ENCODE measurements around the gene PAPOLA.
"Not testable (repeated sequence)": the region's sequence is repeated elsewhere in the genome, so short reads cannot be mapped to it uniquely, and the experiment has no call there.

The PAPOLA gene
- 265 to 303 reads per million in 2 donors for total RNA-seq

DNA sequence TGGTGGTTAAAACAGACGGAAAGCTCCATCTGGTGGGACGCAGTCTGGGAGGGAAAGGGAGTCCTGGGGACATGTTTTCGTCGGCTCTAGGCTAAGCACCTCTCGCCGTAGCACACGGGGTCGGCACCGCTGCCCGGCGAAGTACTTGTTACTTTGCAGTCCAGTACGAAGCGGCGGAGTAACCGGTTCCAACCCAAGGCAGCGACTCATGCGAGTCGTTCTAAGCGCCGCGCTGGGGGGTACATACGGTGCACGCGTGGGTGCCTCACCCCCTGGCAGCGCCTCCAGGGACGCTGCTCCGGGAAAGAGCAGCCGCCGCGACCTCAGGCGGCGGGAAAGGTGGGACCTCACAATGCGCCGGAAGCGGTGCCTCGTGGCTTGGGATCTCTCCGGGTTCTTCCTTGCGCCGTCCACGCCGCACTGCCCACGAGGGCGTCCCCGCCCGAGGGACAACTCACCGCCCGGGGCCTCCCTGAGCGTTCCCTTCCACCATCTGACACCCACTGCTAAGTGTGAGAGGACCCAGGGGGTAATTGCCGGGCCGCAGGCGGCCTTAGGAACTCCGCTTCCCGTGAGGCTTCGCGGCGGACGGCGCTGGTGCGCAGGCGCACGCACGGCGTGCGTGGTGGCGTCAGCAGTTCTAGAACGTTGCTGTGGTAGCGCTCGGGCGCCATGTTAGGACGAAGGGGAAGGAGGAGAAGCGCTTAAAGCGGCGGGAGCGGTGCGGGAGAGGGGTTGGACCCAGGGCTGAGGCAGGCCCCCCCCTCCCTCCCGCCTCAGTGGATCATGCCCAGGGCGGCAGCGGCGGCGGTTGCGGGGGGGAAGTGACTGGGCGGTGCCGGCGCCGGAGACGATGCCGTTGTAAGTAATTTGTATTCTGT lies at the start of gene PAPOLA:
TSS of gene PAPOLA (plus strand) at position 643 of the 881 bp plus-strand sequence. CDS start at position 854, 211 bp downstream.
- peak; percentile 93 for DNase-seq

DNA sequence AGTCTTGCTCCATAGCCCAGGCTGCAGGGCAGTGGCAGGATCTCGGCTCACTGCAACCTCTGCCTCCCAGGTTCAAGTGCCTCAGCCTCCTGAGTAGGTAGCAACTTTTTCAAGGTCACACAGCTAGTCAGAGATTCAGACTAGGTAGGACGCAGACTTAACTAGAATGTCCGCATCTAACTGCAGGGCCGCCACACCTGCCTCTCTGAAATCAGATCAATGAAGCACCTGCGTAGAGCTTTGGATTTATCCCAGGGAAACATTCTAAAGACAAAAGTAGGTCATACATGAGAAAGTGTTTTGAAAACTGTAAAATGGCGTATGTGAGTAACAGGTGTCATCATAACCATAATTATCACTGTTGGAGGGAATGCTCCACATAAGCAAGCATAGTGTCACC lies 49.5 kb upstream of the PAPOLA start:
- DNase-seq: no peak

DNA sequence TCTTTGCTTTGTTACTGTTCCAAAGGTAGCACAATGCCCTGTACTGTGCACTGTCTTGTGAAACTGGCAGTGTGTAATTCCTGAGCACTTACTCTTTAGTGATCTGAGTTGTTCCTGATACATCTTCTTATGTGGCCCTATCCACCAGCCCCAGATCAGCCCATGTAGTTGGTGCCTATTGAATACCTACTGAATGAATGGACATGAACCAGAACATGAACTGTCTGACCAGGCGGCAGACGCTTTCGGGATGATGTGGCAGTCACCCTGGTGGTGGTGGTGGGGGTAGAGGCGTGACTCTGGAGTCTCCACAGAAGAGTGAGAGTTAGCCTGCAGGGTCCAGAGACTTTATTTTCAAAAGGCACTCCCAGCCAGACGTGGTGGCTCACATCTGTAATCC lies 46.6 kb upstream of the PAPOLA start:
- no peak for DNase-seq

DNA sequence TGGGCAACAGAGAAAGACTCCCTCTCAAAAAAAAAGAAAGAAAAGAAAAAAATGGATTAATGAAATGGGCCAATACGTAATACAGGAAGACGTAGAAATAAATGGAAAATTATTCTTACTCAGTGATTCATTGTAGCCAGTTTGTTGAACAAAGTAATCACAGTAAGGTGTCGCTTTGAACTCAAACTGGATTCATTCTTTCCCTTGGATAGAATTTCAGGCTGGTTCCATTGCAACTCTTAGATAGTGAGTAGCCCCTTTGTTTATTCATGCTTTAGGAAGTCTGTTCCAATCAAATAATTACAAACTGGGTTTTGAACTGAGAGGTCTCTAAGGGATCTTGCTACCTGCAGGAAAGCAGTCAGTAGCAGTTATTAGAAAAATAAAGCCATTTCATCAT lies 42.3 kb upstream of the PAPOLA start:
- no peak for DNase-seq

DNA sequence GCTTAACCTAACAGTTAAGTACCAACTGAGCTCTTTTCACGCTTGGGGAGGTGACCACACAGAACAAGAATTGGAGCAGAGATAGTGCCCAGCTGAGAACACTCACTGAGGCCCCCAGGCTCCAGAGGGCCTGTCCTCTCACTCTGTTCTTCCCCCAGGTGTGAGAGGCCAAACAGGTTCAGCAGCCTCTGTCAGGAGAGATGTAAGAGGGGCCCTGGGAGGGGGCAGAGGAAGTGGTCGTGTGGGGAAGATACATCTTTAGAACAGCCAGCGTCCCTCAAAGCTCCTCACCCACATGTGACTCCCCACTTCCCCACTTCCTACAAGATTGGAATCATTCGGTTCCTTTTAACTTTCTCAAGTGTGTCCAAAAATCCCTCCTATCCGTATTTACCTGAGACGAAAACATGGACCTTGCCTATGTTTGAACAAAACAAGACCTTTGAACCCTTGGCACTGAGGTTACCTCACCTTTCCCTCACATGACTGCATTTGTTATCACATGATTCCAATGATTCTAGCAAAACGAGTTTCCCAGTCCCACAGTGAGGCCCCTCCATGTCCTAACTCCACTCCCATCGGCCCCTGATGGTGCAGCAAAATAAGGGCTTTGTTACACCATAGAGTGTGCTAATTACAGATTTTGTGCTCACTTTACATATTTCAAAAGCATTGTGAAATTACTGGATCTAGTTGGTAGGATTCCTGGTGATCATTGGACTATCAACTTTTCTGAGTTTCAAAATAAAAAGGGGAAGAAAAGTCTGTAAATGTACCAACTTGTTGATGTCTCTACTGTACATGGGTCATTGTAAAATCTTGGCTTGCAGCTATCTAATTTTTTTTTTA lies 40.0 kb upstream of the PAPOLA start:
- DNase-seq: no peak

DNA sequence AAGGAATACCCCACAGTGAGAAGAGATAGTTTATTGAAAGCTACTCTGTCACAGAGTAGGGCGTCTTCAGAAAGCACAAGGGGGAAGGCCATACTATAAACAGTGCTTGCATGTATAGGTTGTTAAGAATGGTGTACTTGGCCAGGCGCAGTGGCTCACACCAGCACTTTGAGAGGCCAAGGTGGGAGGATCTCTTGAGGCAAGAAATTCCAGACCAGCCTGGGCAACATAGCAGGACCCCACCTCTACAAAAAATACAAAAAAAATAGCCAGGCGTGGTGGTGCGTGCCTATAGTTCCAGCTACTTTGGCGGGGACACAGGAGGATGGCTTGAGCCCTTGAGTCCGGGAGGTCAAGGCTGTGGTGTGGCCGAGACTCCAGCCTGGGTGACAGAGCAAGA lies 38.0 kb upstream of the PAPOLA start:
- no peak for DNase-seq

DNA sequence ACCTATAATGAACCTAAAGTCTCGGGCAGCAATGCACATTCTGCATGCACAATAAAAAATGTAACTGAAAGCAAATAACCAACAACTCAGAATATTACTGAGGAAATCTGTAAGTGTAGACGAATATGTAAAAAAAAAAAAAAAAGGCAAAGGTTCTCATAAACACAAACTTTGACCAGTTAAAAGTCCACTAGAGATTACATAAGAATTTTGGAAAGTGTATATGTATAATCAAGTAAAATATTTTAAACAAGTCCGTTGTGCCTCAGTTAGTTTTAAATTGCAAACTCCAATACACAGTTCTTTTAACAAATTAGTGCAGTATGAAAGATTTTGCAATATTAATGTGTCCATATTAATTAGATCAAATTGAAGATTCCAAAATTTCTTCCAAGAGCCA lies 35.3 kb upstream of the PAPOLA start:
- DNase-seq: no peak

DNA sequence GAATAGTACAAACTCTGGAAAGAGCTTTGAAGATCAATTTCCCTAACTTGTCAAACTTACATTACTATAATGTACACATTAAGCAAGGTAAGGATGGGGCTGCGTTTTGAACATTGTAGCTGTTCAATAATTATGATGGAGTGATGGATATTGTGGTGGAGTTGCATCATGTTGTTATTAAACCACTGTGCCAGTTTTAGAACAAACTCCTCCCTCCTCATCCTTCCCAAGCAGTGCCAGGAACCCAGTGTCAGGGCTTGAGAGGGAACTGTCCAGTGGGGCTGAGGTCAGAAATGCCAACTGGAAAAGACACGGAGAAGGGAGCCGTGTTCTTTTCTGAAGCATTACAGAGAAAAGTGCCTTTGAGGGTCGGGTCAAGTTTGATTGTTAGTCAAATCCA lies 31.9 kb upstream of the PAPOLA start:
- DNase-seq: no peak

DNA sequence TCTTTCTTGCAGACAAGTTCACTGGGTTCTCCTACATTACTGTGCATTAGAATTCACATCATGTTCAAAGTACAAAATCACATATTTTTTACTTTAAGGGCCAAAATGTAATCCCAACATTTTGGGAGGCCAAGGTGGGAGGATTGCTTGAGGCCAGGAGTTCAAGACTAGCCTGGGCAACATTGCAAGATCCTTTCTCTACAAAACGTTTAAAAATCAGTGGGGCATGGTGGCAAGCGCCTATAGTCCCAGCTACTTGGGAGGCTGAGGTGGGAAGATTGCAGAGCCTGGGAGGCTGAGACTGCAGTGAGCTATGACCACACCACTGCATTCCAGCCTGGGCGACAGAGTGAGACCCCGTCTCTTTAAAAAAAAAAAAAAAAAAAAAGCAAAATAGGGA lies 31.2 kb upstream of the PAPOLA start:
- not testable (repeated sequence) for DNase-seq

DNA sequence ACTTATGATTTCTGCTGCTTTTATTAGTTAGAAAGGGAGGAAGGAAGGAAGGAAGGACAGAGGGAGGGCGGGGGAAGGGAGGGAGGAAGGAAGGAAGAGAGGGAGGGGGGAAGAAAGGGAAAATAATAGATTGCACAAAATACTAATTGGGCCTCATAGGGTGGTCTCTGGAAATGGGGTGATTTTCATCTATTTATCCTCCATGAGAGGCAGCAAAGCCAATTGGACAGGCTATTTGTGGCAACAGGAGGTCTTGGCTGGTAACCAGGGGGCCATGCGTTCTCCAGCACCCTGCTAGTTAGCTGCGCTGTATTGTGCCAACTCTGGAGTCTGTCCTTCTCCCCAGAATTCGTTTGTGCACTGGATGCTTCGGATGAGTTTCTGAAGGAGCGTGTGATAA lies 24.1 kb upstream of the PAPOLA start:
- no peak for DNase-seq

DNA sequence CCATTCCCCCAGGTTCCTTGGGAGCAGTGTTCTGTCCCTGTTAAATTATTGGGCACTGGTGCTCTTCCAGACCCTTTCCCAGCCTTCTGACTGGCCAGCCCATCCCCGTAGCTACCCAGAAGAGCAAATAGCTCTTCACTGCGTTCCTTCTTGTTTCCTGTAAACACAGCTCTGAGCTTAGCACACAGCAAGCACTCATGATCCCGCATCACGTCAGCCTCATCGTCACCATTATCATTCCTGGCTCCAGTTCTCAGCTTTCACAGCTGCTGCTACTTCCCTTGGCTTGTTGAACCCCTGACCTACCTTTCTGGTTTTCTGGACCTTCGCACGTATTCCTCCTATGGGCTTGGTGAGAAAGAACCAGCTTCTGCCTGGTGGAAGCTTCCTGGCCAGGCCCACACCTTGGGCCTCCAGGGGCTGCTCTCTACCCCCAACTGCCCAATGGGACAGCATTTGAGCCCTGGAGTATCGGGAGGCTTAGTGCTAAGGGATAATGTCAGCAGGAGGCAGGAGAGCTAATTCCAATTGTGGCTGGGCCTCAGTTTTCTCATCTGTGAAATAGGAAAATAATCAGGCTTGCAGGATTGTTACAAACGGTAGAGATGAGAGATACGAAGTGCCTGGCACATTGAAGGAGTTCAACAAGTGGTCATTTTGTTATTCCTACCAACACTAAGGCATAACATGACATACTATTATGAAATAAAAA lies 22.6 kb upstream of the PAPOLA start:
- no peak for DNase-seq

DNA sequence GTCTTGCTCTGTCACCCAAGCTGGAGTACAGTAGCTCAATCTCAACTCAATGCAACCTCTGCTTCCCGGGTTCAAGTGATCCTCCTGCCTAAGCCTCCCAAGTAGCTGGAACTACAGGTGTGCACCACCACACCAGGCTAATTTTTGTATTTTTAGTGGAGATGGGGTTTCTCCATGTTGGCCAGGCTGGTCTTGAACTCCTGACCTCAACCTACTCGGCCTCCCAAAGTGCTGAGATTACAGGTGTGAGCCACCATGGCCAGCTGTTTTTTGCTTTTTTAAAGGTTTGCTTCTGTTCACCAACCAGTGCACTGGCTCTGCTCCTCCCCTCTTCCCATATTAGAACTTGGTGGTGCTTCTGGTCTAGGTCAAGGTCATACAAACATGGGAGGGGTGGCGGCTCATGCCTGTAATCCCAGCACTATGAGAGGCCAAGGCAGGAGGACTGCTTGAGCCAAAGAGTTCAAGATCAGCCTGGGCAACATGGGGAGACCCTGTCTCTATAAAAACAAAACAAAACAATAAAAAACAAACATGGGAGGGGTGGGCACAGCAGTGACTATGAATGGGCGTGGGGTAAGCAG lies 20.4 kb upstream of the PAPOLA start:
- no peak for DNase-seq

DNA sequence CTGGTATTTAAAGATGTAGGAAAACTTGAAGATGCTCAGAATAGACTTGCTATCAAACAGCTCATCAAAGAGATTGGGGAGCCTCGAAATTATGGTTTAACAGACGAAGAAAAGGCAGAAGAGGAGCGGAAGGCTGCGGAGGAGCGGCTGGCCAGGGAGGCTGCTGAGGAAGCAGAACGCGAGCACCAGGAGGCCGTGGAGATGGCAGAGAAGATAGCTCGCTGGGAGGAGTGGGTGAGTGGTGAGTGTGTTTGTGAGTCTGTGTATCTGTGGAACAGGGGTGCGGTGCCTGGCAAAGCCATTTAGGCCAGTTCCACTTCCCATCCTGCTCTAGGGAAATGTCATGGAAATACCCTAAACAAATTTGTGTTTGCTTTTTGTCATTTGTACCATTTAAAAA lies 19.2 kb upstream of the PAPOLA start:
- no peak for DNase-seq

DNA sequence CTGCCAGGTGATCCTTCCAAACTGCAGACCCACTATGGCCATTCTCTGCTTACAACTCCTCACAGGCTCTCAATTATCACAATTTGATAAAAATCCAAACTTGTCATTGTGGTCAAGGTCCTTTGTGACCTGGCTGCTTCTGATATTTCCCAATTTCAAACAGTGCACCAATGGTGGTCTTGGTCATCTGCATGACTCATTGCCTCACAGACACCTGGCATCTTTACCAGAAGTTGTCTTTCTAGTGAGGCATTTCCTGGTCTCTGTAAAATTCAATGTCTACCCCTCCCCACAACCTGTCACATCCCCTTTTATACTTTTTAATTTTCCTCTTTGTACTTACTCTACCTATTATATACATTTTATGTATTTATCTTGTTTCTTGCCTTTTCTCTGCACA lies 17.8 kb upstream of the PAPOLA start:
- DNase-seq: no peak

DNA sequence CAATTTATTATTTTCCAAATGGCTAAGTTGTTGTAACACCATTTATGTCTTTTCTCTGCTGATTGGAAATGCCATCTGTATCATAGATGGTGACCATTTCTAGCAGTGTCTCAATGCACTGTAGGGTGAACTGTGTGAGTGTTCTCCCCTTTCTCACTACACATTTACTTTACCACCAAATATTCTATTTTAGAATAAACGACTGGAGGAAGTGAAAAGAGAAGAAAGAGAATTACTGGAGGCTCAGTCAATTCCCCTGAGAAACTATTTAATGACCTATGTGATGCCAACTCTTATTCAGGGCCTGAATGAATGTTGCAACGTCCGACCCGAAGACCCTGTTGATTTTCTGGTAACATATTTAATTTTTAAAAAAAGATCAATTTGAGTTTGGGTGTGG lies 15.5 kb upstream of the PAPOLA start:
- no peak for DNase-seq

DNA sequence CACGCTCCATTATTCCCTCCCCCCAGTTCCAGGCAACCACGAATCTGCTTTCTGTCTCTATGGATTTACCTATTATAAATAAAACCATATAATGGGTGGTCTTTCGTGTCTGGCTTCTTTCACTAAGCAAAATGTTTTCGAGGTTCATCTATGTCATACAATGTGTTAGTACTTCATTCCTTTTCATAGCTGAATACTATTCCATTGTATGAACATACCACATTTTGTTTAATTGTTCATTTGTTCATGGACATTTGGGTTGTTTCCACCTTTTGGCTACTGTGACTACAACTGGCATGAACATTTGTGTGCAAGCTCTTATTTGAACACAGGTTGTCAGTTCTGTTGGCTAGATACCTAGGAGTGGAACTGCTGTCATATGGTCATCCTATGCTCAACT lies 12.9 kb upstream of the PAPOLA start:
- no peak for DNase-seq

DNA sequence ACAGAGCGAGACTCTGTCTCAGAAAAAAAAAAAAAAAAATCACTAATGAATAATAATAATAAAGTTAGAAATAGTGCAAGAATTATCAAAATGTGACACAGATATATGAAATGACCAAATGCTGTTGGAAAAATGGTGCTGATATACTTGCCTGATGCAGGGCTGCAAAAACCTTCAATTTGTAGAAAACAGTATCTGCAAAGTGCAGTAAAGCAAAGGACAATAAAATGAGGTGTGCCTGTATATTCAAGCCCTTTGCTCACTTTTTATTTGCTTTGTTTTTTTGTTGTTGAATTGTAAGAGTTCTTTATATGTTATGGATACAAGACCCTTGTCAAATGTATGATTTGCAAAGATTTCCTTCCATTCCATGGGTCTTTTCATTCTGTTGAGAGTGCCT lies 9.0 kb upstream of the PAPOLA start:
- no peak for DNase-seq

DNA sequence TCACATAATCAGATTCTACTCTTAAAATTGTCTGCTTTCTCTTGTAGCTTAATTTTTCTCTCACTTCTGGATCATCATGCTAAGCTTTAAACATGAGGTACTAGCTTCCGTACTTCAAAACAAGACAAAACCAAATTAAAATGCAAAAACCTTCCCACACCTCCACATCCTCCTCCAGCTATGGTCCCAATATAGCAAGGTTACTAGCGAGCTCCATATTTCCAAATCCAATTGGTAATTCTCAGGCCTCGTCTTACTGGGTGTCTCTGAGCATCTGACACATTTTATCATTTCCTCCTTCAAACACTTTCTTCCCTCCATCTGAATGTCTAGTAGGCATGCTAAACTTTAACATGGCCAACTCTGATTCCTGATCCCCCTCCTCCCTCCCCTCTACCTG lies 7.9 kb upstream of the PAPOLA start:
- no peak for DNase-seq

DNA sequence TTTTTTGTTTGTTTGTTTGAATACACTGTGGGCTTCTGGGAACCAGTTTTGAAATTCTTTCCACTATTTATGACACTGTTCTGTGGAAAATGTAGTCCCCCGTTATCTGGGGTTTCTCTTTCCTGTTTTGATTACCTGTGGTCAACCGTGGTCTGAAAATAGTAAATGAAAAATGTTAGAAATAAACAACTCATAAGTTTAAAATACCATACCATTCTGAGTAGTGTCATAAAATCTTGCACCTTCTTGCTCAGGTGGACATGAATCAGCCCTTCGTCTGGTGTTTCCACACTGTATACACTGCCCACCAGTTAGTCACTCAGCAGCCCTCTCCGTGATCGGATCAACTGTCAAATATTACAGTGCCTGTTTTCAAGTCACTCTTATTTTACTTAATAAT lies 5.1 kb upstream of the PAPOLA start:
- DNase-seq: no peak

DNA sequence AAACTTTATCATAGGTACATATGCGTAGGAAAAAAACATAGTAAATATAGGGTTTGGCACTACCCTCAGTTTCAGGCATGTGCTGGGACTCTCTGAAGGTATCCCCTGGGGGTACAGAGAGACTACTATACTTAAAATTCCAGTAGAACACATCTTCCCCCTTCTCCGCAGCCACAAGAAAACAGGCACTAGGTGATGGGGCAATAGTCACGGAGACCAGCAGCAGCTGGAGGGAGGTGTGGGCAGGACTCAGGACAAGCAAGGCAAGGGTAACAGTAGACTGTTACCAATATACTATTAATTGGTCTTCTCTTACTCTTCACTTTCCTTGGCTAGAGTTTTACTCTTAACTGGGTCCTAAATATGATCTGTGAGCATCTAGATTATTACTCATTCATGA lies 4.6 kb upstream of the PAPOLA start:
- no peak for DNase-seq

DNA sequence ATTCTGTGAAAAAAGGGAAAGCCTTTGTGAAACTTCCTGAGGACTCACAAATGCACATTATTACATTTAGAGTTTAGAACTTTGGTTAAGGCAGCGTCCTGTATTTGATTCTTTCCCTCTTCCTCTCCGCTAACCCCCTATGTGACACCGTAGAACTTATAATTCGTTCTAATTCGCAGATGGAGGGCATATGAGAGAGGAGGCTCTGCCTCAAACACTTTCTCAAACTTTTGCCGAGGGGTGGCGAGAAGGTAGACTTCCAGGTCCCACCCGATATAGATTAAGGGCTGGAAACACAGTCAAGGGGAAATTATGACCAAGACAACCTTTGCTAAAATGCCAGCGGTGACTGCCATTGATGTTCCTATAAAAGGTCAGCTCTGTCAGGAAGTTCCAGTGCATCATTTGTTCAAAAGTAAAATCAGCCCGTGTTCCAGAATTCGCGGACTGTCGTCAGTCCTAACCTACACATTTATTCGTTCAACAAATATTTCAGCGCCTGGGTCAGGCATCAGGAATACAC lies 904 bp upstream of the PAPOLA start:
- DNase-seq: no peak

DNA sequence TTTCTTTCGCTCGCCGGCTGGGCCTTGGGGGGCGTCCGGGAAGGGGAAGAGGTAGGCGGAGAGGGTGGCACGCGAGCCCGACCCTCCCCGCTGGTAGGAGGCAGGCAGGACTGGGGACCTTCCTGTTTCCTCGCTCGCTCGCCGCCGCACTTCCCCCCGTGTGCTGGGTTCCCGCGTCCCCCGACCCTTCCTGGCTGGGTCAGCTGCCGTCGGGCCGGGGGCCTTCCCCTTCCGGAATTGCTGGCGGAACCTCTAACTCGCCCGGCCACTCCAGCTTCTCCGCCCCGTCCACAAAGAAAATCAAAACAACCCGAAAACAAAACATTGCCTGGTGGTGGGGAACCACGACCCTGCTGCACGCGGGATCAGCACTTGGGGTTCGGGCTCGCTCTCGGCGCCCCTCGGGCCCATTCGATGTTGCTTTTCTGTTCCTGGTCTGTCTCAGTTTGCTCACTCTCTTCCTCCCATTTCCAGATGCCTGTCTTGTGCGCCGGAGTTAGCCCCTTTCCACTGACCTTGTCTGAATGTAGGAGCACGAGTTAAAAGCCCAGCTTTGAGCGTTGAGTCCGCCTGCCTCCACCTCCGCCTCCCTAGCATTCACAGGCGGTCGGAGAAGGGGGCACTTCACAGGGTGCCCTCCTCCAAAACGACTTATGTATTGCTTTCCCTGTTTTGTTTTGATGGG lies 581 bp downstream of the PAPOLA start:
- no peak for DNase-seq
